Measurements from ENCODE around the gene ZNF423.

Gene ZNF423

GRCh38 chr16:49628148-49628547 lies 227.8 kb downstream of the ZNF423 start:
- H3K9me3 ChIP-seq (ENCODE audit: control insufficient read depth, insufficient read depth, low read length) = peaks cover 4% of the 10 kb centered on the region; the same call in 1 of the 2 replicates
- H3K9me2 ChIP-seq (replicated peaks; ENCODE audit: control insufficient read depth, low read length) = no peaks in the 10 kb centered on the region
- H3K4me3 ChIP-seq (ENCODE audit: low read length) = no peak overlapping the region
- no peak overlapping the region for H3K27ac ChIP-seq (ENCODE audit: low read depth, low read length)
- no peaks in the 10 kb centered on the region for H3K4me1 ChIP-seq (ENCODE audit: control insufficient read depth, low read length)
- H3K36me3 ChIP-seq (ENCODE audit: control insufficient read depth, low read length) = no peaks in the 10 kb centered on the region
- H3K4me2 ChIP-seq (ENCODE audit: low read length) = no peak overlapping the region
- H3K79me2 ChIP-seq (ENCODE audit: control insufficient read depth, low read length) = no peaks in the 10 kb centered on the region
- no peaks in the 10 kb centered on the region for H3K27me3 ChIP-seq (ENCODE audit: control insufficient read depth, low read length)
- no peaks in the 10 kb centered on the region for H3F3A ChIP-seq (ENCODE audit: control insufficient read depth, insufficient read depth)
- TF ChIP-seq CTCF (IDR thresholded peaks at IDR 0.05; ENCODE audit: low read depth, low read length, poor library complexity, severe bottlenecking) (no peak), EZH2phosphoT487 (IDR thresholded peaks at IDR 0.05; ENCODE audit: borderline replicate concordance, low read length) (no peak)
- no peaks in the 10 kb centered on the region for H4K20me1 ChIP-seq (ENCODE audit: control insufficient read depth, insufficient read depth, low read depth, low read length)

- no peak overlapping the region for H3K4me2 ChIP-seq (ENCODE audit: low read length)
Measured at GRCh38 chr16:49625311-49626065, 230.4 kb downstream of the ZNF423 start.

GRCh38 chr16:49623501-49624266 lies 232.2 kb downstream of the ZNF423 start:
- H3K27ac ChIP-seq (ENCODE audit: low read depth, low read length) = no peak overlapping the region
- no peak overlapping the region for H3K4me2 ChIP-seq (ENCODE audit: low read length)
- no peaks in the 10 kb centered on the region for H3K4me1 ChIP-seq (ENCODE audit: control insufficient read depth, low read length)
- no peaks in the 10 kb centered on the region for H3K79me2 ChIP-seq (ENCODE audit: control insufficient read depth, low read length)
- H3K27me3 ChIP-seq (ENCODE audit: control insufficient read depth, low read length) = no peaks in the 10 kb centered on the region
- H3K4me3 ChIP-seq (ENCODE audit: low read length) = no peak overlapping the region
- H3K9me2 ChIP-seq (replicated peaks; ENCODE audit: control insufficient read depth, low read length) = no peaks in the 10 kb centered on the region
- no peaks in the 10 kb centered on the region for H3F3A ChIP-seq (ENCODE audit: control insufficient read depth, insufficient read depth)
- no peak for TF ChIP-seq CTCF (IDR thresholded peaks at IDR 0.05; ENCODE audit: low read depth, low read length, poor library complexity, severe bottlenecking)
- TF ChIP-seq EZH2phosphoT487 (IDR thresholded peaks at IDR 0.05; ENCODE audit: borderline replicate concordance, low read length) = no peak
- H3K36me3 ChIP-seq (ENCODE audit: control insufficient read depth, low read length) = no peaks in the 10 kb centered on the region
- no peaks in the 10 kb centered on the region for H4K20me1 ChIP-seq (ENCODE audit: control insufficient read depth, insufficient read depth, low read depth, low read length)
- peaks cover 2% of the 10 kb centered on the region; the same call in 1 of the 2 replicates for H3K9me3 ChIP-seq (ENCODE audit: control insufficient read depth, insufficient read depth, low read length)

More at GRCh38 chr16:49625311-49626065, 230.4 kb downstream of the ZNF423 start:
- H3F3A ChIP-seq (ENCODE audit: control insufficient read depth, insufficient read depth) = no peaks in the 10 kb centered on the region
- peaks cover 4% of the 10 kb centered on the region; the same call in 1 of the 2 replicates for H3K9me3 ChIP-seq (ENCODE audit: control insufficient read depth, insufficient read depth, low read length)
- H3K36me3 ChIP-seq (ENCODE audit: control insufficient read depth, low read length) = no peaks in the 10 kb centered on the region
- H3K27me3 ChIP-seq (ENCODE audit: control insufficient read depth, low read length) = no peaks in the 10 kb centered on the region
- no peak overlapping the region for H3K4me3 ChIP-seq (ENCODE audit: low read length)
- no peaks in the 10 kb centered on the region for H3K9me2 ChIP-seq (replicated peaks; ENCODE audit: control insufficient read depth, low read length)
- H3K4me1 ChIP-seq (ENCODE audit: control insufficient read depth, low read length) = no peaks in the 10 kb centered on the region
- TF ChIP-seq CTCF (IDR thresholded peaks at IDR 0.05; ENCODE audit: low read depth, low read length, poor library complexity, severe bottlenecking) (no peak), EZH2phosphoT487 (IDR thresholded peaks at IDR 0.05; ENCODE audit: borderline replicate concordance, low read length) (no peak)
- H3K79me2 ChIP-seq (ENCODE audit: control insufficient read depth, low read length) = no peaks in the 10 kb centered on the region
- H4K20me1 ChIP-seq (ENCODE audit: control insufficient read depth, insufficient read depth, low read depth, low read length) = no peaks in the 10 kb centered on the region
- no peak overlapping the region for H3K27ac ChIP-seq (ENCODE audit: low read depth, low read length)

Data from DOHH2 (cell line).